SK-MEL-5 (cell line): Measurements from ENCODE around the gene STARD10. TPM values are rescaled to one million over a fixed set of nuclear protein-coding genes. Genes with fewer than 3 reads are reported as not detected.

Experiments
- DNase-seq: peaks from one replicate; pipeline ENCODE4 v3.0.0-alpha.2; 2016; ENCODE audit warnings: low read depth, low spot score
- in situ Hi-C: cut with HindIII; loops from 2 replicates; pipeline ENCODE4 v1.10.0; 2016; ENCODE audit warnings: low sequenced_read_pairs, high pct_unique_total_duplicates, low pct_unique_long_range_greater_than_20kb
- small RNA-seq, 2 experiments: library from RNA; depleted of rRNA; stranded (forward); fragments of <200 nt; gene quantifications; one replicate each; pipeline ENCODE3, GENCODE V24; 2014
- total RNA-seq: library from RNA; depleted of rRNA; stranded (reverse); fragments of >200 nt; shearing (Covaris generic); gene quantifications from 2 replicates; pipeline ENCODE4 v1.2.3, GENCODE V29; 2014; rRNA removed

The STARD10 gene
- total RNA-seq, 1 experiment from 2014 or later = 65.4 TPM

- no peak for DNase-seq
- in situ Hi-C loops = no loop called here
Measured at GRCh38 chr11:72712168-72712751, 81.6 kb downstream of the STARD10 start.

GRCh38 chr11:72711141-72711540 is 82.7 kb downstream of the STARD10 start:
- DNase-seq = no peak
- in situ Hi-C loops = no loop called here

- in situ Hi-C loops = no loop called here
- DNase-seq = no peak
Measured at GRCh38 chr11:72710278-72710677, 83.6 kb downstream of the STARD10 start.

- in situ Hi-C loops = no loop called here
- no peak for DNase-seq
Measured at GRCh38 chr11:72709478-72710238, 84.2 kb downstream of the STARD10 start.

DNA sequence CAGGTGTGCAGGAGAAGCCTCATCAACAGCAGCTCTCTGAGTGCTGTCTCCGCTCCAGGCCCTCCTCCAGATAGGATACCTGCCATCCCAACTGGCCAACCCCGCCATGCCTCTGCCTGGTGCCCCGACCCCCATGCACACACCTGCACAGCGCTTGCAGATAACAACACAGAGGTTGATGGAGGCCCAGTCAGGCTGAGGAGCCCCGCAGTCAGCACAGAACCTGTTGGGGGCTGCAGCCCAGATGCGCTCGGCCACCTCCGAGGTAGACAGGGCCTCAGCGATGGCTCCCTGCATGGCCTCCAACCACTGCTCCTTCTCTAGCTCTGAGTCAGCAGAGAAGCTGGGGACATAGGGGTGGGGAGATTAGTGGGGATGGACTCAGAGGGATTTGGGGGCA is 86.8 kb downstream of the STARD10 start:
- in situ Hi-C loops = no loop called here
- DNase-seq = no peak

DNA sequence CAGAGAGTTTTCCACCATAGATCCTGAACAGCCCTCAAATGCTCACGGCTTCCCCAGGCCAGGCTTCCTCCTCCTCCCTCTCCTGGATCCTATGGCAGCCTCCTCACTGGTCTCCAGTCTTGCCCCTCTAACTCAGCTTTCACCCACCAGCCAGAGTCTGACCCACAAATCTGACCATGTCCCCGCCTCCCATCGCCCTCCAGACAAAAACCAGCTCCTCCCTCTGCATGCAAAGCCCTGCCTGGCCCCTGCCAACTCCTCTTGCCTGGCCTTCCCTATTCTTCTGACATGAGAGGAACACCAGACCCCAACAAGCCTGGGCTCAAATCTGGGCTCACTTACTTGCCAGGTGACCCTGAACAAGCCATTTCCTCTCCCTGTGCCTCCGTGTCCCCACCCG is 87.3 kb downstream of the STARD10 start:
- in situ Hi-C loops = no loop called here
- DNase-seq = no peak

- in situ Hi-C loops = no loop called here
Measured at GRCh38 chr11:72705442-72706365, 88.1 kb downstream of the STARD10 start.

GRCh38 chr11:72704783-72705265 is 89.0 kb downstream of the STARD10 start:
- in situ Hi-C loops = no loop called here
- no peak for DNase-seq

More at GRCh38 chr11:72705442-72706365, 88.1 kb downstream of the STARD10 start:
- DNase-seq = no peak

Small RNAs within 50 kb of the gene (small RNA-seq; reads per million reads assigned to genes)
- gene MIR4692 (0 reads per million in 2 experiments), gene RF00019 (0 reads per million in 2 experiments)

Other genes starting within 250 kb of the STARD10 start
- 0.26 and 0.64 TPM in 2 replicates for gene PDE2A, start 119.6 kb downstream of the STARD10 start, total RNA-seq
- gene ARAP1, start 41.6 kb downstream of the STARD10 start, total RNA-seq = 57.4 and 59.2 TPM in 2 replicates
- gene ATG16L2, start 20.4 kb upstream of the STARD10 start, total RNA-seq = 4.4 and 4.6 TPM in 2 replicates